HG02884 (cell line): Measurements from ENCODE around the gene ZNHIT1.

Experiments used
- ATAC-seq: cut with Tn5 transposase; IDR thresholded peaks from one replicate; pipeline ENCODE4 v1.9.1; 2021; ENCODE audit warnings: mild to moderate bottlenecking, moderate library complexity; ENCODE audit not compliant: unreplicated experiment

Gene ZNHIT1

DNA sequence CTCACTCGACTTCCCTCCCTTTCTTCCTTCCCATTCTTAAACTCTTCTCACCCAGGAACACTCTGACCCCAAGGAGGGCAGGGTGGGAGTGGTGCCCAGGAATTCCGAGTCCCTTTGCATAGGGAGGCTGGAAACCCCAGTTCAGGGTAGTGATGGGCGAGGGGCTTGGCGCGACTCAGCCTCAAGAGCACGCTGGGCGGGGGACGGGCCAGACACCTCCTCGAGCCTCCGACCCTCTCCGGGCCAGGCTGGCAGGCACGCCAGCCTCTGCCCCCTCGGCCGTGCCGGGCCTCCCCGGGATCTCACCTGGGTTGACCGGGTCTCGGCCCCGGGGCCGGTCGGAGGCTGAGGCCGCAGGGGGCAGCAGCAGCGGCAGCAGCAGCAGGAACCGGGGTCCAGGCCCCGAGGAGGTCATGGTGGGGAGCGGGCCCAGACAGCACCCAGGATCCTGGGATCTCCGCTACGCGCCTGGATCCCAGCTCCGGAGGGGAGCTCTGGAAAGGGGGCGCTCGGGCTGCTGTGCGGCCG is 1.0 kb upstream of the ZNHIT1 start:
- ATAC-seq: peak; percentile 10

- no peak for ATAC-seq
Measured at GRCh38 chr7:101218236-101219125, 516 bp downstream of the ZNHIT1 start.

- ATAC-seq: no peak
Measured at GRCh38 chr7:101220295-101220694, 2.3 kb downstream of the ZNHIT1 start.

DNA sequence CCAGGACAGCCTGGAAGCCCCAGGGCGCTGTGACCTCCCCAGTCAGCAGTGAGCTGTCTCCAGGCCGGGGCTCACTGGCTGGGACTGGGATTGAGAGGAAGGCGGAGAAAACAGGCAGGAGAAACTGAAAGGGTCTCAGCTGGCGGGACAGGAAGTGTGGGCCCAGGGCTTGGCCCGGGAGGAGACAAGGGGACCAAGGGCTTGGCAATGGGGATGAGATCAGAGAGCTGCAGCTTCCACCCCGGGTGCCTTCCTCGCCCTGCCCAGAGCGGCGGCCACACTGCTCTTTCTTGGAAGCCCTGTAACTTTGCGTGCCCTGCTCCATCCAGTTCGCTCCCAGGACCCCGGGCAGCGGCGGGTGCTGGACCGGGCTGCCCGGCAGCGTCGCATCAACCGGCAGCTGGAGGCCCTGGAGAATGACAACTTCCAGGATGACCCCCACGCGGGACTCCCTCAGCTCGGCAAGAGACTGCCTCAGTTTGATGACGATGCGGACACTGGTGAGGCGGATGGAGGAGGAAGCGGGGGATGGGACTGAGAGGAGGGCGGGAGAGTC is 4.4 kb downstream of the ZNHIT1 start:
- no peak for ATAC-seq

- ATAC-seq: no peak
Measured at GRCh38 chr7:101223528-101223927, 5.6 kb downstream of the ZNHIT1 start.

- no peak for ATAC-seq
Measured at GRCh38 chr7:101225650-101226049, 7.7 kb downstream of the ZNHIT1 start.

DNA sequence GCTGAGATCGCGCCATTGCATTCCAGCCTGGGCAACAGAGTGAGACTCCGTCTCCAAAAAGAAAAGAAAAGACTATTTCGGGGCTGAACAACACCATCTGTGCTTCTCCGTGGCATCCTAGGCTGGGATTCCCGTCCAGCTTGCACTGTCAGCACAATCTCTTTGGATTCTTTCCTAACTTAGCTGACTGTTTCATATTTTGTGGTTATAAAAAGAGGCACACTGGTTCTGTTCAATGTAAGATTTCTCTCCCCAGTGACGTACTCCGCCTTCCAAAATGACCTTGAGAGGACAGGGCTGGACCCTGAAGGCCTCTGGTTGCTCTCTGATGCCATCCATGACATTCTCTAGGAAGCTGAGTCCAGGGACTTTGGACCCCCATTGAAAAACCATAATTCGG is 8.8 kb downstream of the ZNHIT1 start:
- ATAC-seq: no peak

DNA sequence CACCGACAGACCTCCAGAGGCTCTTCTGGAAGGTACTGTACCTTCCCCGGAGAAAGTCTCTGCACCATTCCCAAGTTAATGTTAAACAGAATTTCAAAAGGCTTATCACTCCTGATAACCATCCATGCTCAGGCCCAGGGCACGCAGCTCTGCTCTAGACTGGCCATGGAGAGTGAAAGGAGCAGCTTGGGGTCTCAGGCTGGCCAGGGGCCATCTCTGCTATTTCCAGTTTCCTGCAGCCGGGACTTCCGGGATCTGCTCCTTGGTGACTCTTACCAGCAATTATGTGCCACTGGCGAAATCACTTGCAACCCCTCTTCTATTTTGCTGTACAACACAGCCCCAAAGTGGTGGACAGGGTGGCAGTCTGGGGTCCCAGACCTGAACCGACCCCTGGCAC is 13.7 kb downstream of the ZNHIT1 start:
- ATAC-seq: no peak

- ATAC-seq: no peak
Measured at GRCh38 chr7:101232141-101232850, 14.3 kb downstream of the ZNHIT1 start.

DNA sequence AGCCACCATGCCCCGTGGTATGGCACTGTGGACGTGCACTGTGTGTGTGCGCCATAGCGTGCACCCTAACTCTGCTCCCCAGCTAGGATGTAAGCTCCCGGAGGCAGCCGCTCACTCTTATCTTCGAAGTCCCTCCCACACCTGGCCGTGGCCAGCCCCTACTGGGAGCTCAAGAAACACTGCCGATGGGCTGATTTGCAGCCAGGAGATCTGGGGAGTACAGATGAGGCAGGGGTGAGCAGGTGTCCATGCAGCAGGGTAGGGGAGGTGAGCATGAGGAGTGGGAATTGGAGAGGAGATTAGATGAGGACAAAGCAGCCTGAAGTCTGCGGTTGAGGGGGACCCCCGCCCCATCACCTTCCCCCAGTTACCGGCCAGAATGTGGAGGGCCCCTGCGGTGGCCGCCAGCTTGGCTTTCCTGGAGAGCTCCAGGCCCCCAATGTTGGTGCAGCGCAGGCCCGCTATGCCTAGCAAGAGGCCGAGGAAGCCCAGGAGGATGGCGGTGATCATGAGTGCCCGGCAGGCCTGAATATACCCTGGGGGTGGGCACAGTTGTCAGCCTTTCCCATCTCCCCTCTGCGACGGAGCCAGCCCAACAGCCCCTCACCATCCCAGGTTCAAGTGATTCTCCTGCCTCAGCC is 16.1 kb downstream of the ZNHIT1 start:
- no peak for ATAC-seq

DNA sequence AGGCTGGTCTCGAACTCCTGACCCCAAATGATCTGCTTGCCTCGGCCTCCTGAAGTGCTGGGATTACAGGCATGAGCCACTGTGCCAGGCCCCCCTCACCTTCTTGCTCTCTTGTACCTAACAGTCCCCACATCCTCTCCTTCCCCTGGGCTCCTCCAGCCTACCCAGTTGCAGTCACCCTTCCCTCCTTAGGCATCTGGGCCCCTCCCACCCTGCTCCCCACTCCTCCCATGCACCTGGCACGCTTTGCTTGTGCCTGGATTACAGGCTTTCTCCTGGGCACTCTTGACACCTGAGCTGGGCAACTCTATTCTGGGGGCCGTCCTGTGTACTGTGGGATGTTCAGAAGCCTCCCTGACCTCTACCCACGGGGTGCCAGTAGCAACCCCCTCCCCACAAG is 16.7 kb downstream of the ZNHIT1 start:
- no peak for ATAC-seq

- no peak for ATAC-seq
Measured at GRCh38 chr7:101235050-101235449, 17.1 kb downstream of the ZNHIT1 start.

- no peak for ATAC-seq
Measured at GRCh38 chr7:101235522-101235921, 17.6 kb downstream of the ZNHIT1 start.

GRCh38 chr7:101236292-101236835 is 18.4 kb downstream of the ZNHIT1 start:
- ATAC-seq: no peak

- no peak for ATAC-seq
Measured at GRCh38 chr7:101237206-101238067, 19.5 kb downstream of the ZNHIT1 start, which contains the start of gene CLDN15. Gene CLDN15 (minus strand): TSS chr7:101237802. CDS start chr7:101237581, 221 bp downstream.

- no peak for ATAC-seq
Measured at GRCh38 chr7:101238226-101239182, 20.5 kb downstream of the ZNHIT1 start.

DNA sequence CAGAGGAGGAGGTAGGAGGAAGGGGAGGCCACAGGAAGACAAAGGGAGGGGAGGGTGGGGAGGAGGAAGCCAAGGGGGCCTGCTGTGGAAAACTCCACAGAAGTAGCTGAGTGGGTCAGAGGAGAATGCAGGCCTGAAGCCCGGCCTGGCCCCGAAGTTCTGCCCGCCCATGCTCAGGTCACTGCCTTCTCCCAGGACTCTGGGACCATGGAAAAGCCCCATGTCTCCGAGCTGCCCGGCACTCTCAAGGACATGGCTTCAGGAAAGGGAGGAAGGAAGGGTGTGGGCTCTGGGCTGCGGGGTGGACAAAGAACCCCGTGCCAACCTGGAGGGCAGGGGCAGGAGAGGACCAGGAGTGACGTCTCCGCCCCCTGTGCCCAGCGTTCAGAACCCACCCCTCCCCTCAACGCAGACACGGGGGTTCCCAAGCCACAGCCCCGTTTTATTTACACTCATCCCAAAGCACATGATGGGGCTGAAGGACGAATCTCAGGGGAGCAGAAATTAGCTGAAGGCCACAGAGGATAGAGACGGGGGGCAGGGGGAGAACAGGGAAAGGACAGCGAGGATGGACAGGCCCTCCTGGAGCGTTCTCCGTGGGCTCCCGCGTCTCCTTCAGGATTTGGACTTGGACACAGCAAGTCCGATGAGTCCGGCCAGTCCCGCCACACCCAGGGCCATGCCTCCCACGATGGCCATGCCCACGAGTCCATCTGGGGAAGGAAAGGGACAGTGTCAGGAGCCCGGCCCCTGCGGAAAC is 21.4 kb downstream of the ZNHIT1 start:
- no peak for ATAC-seq

DNA sequence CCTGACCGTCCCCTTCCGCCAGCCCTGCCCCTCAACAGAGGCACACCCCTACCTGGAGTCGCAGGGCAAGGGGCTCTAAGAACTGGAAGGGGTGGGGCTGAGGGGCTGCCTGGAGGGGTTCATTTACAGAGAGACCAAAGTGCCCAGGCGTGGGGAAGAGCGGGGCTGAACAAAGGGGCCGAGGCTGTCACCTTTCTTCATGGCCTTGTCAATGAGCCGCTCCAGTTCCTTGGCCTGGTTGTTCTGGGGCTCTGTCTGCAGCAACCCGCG is 21.9 kb downstream of the ZNHIT1 start:
- no peak for ATAC-seq
